HG02588 (cell line): ENCODE data around the gene CMTM1.
"Not testable (repeated sequence)": the region's sequence is repeated elsewhere in the genome, so short reads cannot be mapped to it uniquely, and the experiment has no call there.

Experiments used
- ATAC-seq: cut with Tn5 transposase; IDR thresholded peaks from one replicate; pipeline ENCODE4 v1.9.1; 2021; ENCODE audit warnings: mild to moderate bottlenecking, moderate library complexity; ENCODE audit not compliant: unreplicated experiment

The CMTM1 gene

GRCh38 chr16:66561381-66562080, 4.7 kb upstream of the CMTM1 start:
- no peak for ATAC-seq

- no peak for ATAC-seq
These were observed 3.8 kb upstream of the CMTM1 start for GRCh38 chr16:66562409-66562808.

GRCh38 chr16:66562986-66563385, 3.3 kb upstream of the CMTM1 start:
- ATAC-seq, result no peak

- ATAC-seq, result no peak
These were observed 2.5 kb upstream of the CMTM1 start for GRCh38 chr16:66563574-66564334.

GRCh38 chr16:66567270-66567669, 1.0 kb downstream of the CMTM1 start:
- ATAC-seq, result not testable (repeated sequence)

- ATAC-seq, result no peak
These were observed 2.1 kb downstream of the CMTM1 start for GRCh38 chr16:66568355-66568754.

- ATAC-seq, result no peak
These were observed 2.9 kb downstream of the CMTM1 start for GRCh38 chr16:66569131-66569530.

GRCh38 chr16:66569827-66570405, 3.7 kb downstream of the CMTM1 start:
- no peak for ATAC-seq

GRCh38 chr16:66572356-66572755, 6.1 kb downstream of the CMTM1 start:
- no peak for ATAC-seq

GRCh38 chr16:66574081-66574480, 7.8 kb downstream of the CMTM1 start:
- no peak for ATAC-seq

- ATAC-seq, result no peak
These were observed 8.3 kb downstream of the CMTM1 start for GRCh38 chr16:66574531-66574930.

- ATAC-seq, result no peak
These were observed 8.8 kb downstream of the CMTM1 start for GRCh38 chr16:66575060-66575459.

GRCh38 chr16:66576296-66576695, 10.1 kb downstream of the CMTM1 start:
- no peak for ATAC-seq

- ATAC-seq, result no peak
These were observed 12.7 kb downstream of the CMTM1 start, which contains the start of gene CMTM2 for GRCh38 chr16:66578651-66579531. Gene CMTM2 (plus strand): TSS chr16:66579463. CDS start chr16:66579608, 145 bp downstream.

GRCh38 chr16:66580605-66581209, 14.5 kb downstream of the CMTM1 start:
- no peak for ATAC-seq

GRCh38 chr16:66581246-66581952, 15.2 kb downstream of the CMTM1 start:
- ATAC-seq, result no peak

GRCh38 chr16:66585481-66586239, 19.4 kb downstream of the CMTM1 start:
- no peak for ATAC-seq

- ATAC-seq, result no peak
These were observed 21.8 kb downstream of the CMTM1 start for GRCh38 chr16:66587881-66588600.
